Thyroid gland (tissue), 4 donors: ENCODE results near the gene SLCO3A1. TPM values are rescaled to one million over a fixed set of nuclear protein-coding genes. Genes with fewer than 3 reads are reported as not detected.
A peak's percentile ranks its signal among the peaks of the same experiment; 100 is the strongest.

Experiments
- DNase-seq, 2 donors: peaks; one replicate each; pipeline ENCODE4 v3.0.0-alpha.2; 2019
- H3K27ac ChIP-seq, 3 donors: fragments of 200-600 bp; sonication (generic); 1 replicate in 2 of 3; 2 replicates in 1 of 3; pipeline ENCODE4 v1.5.1; 2016 to 2019; ENCODE audit warnings: mild to moderate bottlenecking in 1 of 3, moderate library complexity in 1 of 3
- H3K27me3 ChIP-seq: fragments of 200-600 bp; sonication (generic); one replicate; pipeline ENCODE4 v1.5.1; 2019
- H3K36me3 ChIP-seq, 2 donors: fragments of 200-600 bp; sonication (generic); one replicate each; pipeline ENCODE4 v1.5.1; 2016 to 2019
- H3K4me1 ChIP-seq, 2 donors: fragments of 200-600 bp; sonication (generic); one replicate each; pipeline ENCODE4 v1.5.1; 2017 to 2019
- H3K4me3 ChIP-seq, 3 donors: fragments of 200-600 bp; sonication (generic); replicated peaks in 1 of 3; 1 replicate in 2 of 3; 2 replicates in 1 of 3; pipeline ENCODE4 v1.5.1; 2016; ENCODE audit warnings: mild to moderate bottlenecking in 1 of 3
- H3K9me3 ChIP-seq: fragments of 200-600 bp; sonication (generic); one replicate; pipeline ENCODE4 v1.5.1; 2017
- CTCF ChIP-seq, 6 experiments: fragments of 200-600 bp in 3 of 6; fragments of 450-650 bp in 3 of 6; sonication (generic) in 3 of 6; IDR thresholded peaks; one replicate each; pipeline ENCODE4 v1.5.1; 2016 to 2019; ENCODE audit warnings: antibody characterized with exemption in 6 of 6, mild to moderate bottlenecking in 2 of 6, inconsistent platforms in 1 of 6, moderate library complexity in 1 of 6
- POLR2A ChIP-seq, 2 donors: fragments of 450-650 bp; IDR thresholded peaks; one replicate each; pipeline ENCODE4 v1.6.1; 2017; ENCODE audit warnings: antibody characterized with exemption in 2 of 2, mild to moderate bottlenecking in 2 of 2, moderate library complexity in 1 of 2
- WGBS, 2 donors: methylation state at CpG; one replicate each; pipeline ENCODE4 v1.1.5; 2017; 5-methylcytosine and 5-hydroxymethylcytosine counted together
- intact Hi-C: fragments of 100-400 bp; cut with DNase I; formaldehyde crosslinking; loops from one replicate; pipeline ENCODE4 v1.15.1; 2023
- total RNA-seq, 4 donors: library from RNA; depleted of rRNA; stranded (reverse); fragments of >200 nt; gene quantifications; one replicate each; pipeline ENCODE4 v1.2.3, GENCODE V29; 2016

The SLCO3A1 gene
- total RNA-seq, 4 donors from 2014 or later = 23.3 to 31.4 (median 28.0) TPM

GRCh38 chr15:92028389-92028724 is 174.8 kb downstream of the SLCO3A1 start:
- Histone ChIP-seq H3K4me1 (peaks cover 3 to 38% of the 10 kb centered on the region in 2 donors), H3K27ac (peak overlapping the region in 2 of 3 donors; percentile 43 to 54), H3K4me3 (no peak overlapping the region), H3K27me3 (no peaks in the 10 kb centered on the region), H3K36me3 (no peaks in the 10 kb centered on the region), H3K9me3 (no peaks in the 10 kb centered on the region)
- WGBS, 2 donors = 71 to 73% methylated on average over 4 of the region's 4 CpGs
- DNase-seq = no peak
- intact Hi-C loops = no loop called here
- TF ChIP-seq POLR2A (IDR thresholded peaks at IDR 0.05) (no peak), CTCF (IDR thresholded peaks at IDR 0.05) (no peak)

GRCh38 chr15:92029767-92030166 is 176.3 kb downstream of the SLCO3A1 start:
- H3K36me3 ChIP-seq = no peaks in the 10 kb centered on the region
- no peaks in the 10 kb centered on the region for H3K9me3 ChIP-seq
- H3K27ac ChIP-seq = peak overlapping the region in 2 of 3 donors; percentile 27 to 43
- intact Hi-C loops = no loop called here
- DNase-seq = no peak
- H3K4me3 ChIP-seq = no peak overlapping the region
- H3K27me3 ChIP-seq = no peaks in the 10 kb centered on the region
- H3K4me1 ChIP-seq = peaks cover 3 to 38% of the 10 kb centered on the region in 2 donors
- WGBS, 2 donors = 71 to 74% methylated on average over 10 of the region's 10 CpGs
- TF ChIP-seq POLR2A (IDR thresholded peaks at IDR 0.05) (no peak), CTCF (IDR thresholded peaks at IDR 0.05) (no peak)

- DNase-seq = no peak
- 34 to 42% methylated on average over 9 of the region's 9 CpGs for WGBS, 2 donors
- no peak overlapping the region for H3K4me3 ChIP-seq
- H3K4me1 ChIP-seq = peaks cover under 1 to 20% of the 10 kb centered on the region in 2 donors
- no peaks in the 10 kb centered on the region for H3K27me3 ChIP-seq
- intact Hi-C loops = no loop called here
- H3K36me3 ChIP-seq = no peaks in the 10 kb centered on the region
- H3K27ac ChIP-seq = no peak overlapping the region
- TF ChIP-seq POLR2A (IDR thresholded peaks at IDR 0.05) = no peak
- no peaks in the 10 kb centered on the region for H3K9me3 ChIP-seq
Observed at GRCh38 chr15:92033314-92033713, 179.8 kb downstream of the SLCO3A1 start.

- Histone ChIP-seq H3K36me3 (no peaks in the 10 kb centered on the region), H3K9me3 (no peaks in the 10 kb centered on the region), H3K27ac (no peak overlapping the region), H3K4me1 (peaks cover 0 to 20% of the 10 kb centered on the region in 2 donors), H3K4me3 (no peak overlapping the region), H3K27me3 (no peaks in the 10 kb centered on the region)
- TF ChIP-seq POLR2A (IDR thresholded peaks at IDR 0.05) (no peak), CTCF (IDR thresholded peaks at IDR 0.05) (no peak)
- peak; percentile 10 to 36 for DNase-seq
- WGBS, 2 donors = 51 to 54% methylated on average over 8 of the region's 8 CpGs
- intact Hi-C loops = no loop called here
Observed at GRCh38 chr15:92033723-92034122, 180.2 kb downstream of the SLCO3A1 start.

GRCh38 chr15:92034227-92034626 is 180.7 kb downstream of the SLCO3A1 start:
- H3K36me3 ChIP-seq = no peaks in the 10 kb centered on the region
- intact Hi-C loops = no loop called here
- H3K4me1 ChIP-seq = peaks cover 0 to 20% of the 10 kb centered on the region in 2 donors
- no peak for DNase-seq
- 83 to 86% methylated on average over 7 of the region's 7 CpGs for WGBS, 2 donors
- no peaks in the 10 kb centered on the region for H3K9me3 ChIP-seq
- TF ChIP-seq POLR2A (IDR thresholded peaks at IDR 0.05) (no peak), CTCF (IDR thresholded peaks at IDR 0.05) (no peak)
- H3K27ac ChIP-seq = no peak overlapping the region
- no peaks in the 10 kb centered on the region for H3K27me3 ChIP-seq
- no peak overlapping the region for H3K4me3 ChIP-seq

- no peaks in the 10 kb centered on the region for H3K27me3 ChIP-seq
- no peak for DNase-seq
- no peak overlapping the region for H3K27ac ChIP-seq
- no peak overlapping the region for H3K4me3 ChIP-seq
- intact Hi-C loops = no loop called here
- H3K36me3 ChIP-seq = no peaks in the 10 kb centered on the region
- H3K4me1 ChIP-seq = peaks cover 0 to 9% of the 10 kb centered on the region in 2 donors
- TF ChIP-seq CTCF (IDR thresholded peaks at IDR 0.05) (no peak), POLR2A (IDR thresholded peaks at IDR 0.05) (no peak)
- WGBS, 2 donors = 61 to 66% methylated on average over 3 of the region's 3 CpGs
- no peaks in the 10 kb centered on the region for H3K9me3 ChIP-seq
Observed at GRCh38 chr15:92035551-92035950, 182.0 kb downstream of the SLCO3A1 start.
